ENCODE results near the gene CDH8.

Gene CDH8

GRCh38 chr16:61831351-61831917, 204.8 kb downstream of the CDH8 start:
- CTCF ChIA-PET = interaction anchor here (0.6 kb wide), 1 partner anchor 39 kb away, joined by 7 read pairs; no protein-coding TSS in a partner anchor
- H3K27ac ChIP-seq = no peak overlapping the region
- TF ChIP-seq CTCF (conservative IDR thresholded peaks at IDR 0.05; ENCODE audit: low read depth) = no peak
- POLR2A ChIA-PET (ENCODE audit: low non-redundant PET) = no interaction called here
- no peak for DNase-seq (ENCODE audit: low spot score)

- no peak for DNase-seq (ENCODE audit: low spot score)
- POLR2A ChIA-PET (ENCODE audit: low non-redundant PET) = no interaction called here
- TF ChIP-seq CTCF (conservative IDR thresholded peaks at IDR 0.05; ENCODE audit: low read depth) = no peak
- no peak overlapping the region for H3K27ac ChIP-seq
- CTCF ChIA-PET = no interaction called here
Observed at GRCh38 chr16:61829631-61830030, 206.6 kb downstream of the CDH8 start.

GRCh38 chr16:61823326-61823725, 212.9 kb downstream of the CDH8 start:
- no peak overlapping the region for H3K27ac ChIP-seq
- no peak for DNase-seq (ENCODE audit: low spot score)
- POLR2A ChIA-PET (ENCODE audit: low non-redundant PET) = no interaction called here
- CTCF ChIA-PET = interaction anchor here (0.6 kb wide), 1 partner anchor 734 kb away, joined by 3 read pairs; no protein-coding TSS in a partner anchor
- no peak for TF ChIP-seq CTCF (conservative IDR thresholded peaks at IDR 0.05; ENCODE audit: low read depth)

GRCh38 chr16:61820820-61821219, 215.4 kb downstream of the CDH8 start:
- POLR2A ChIA-PET (ENCODE audit: low non-redundant PET) = no interaction called here
- CTCF ChIA-PET = no interaction called here

GRCh38 chr16:61820398-61820797, 215.8 kb downstream of the CDH8 start:
- H3K27ac ChIP-seq = no peak overlapping the region
- TF ChIP-seq CTCF (conservative IDR thresholded peaks at IDR 0.05; ENCODE audit: low read depth) = no peak
- CTCF ChIA-PET = no interaction called here
- POLR2A ChIA-PET (ENCODE audit: low non-redundant PET) = no interaction called here
- peak; percentile 3 for DNase-seq (ENCODE audit: low spot score)

More at GRCh38 chr16:61820820-61821219, 215.4 kb downstream of the CDH8 start:
- no peak for DNase-seq (ENCODE audit: low spot score)
- H3K27ac ChIP-seq = no peak overlapping the region
- TF ChIP-seq CTCF (conservative IDR thresholded peaks at IDR 0.05; ENCODE audit: low read depth) = no peak

GRCh38 chr16:61818850-61819249, 217.4 kb downstream of the CDH8 start:
- H3K27ac ChIP-seq = no peak overlapping the region
- ChIA-PET CTCF (interaction anchor here (0.6 kb wide), 1 partner anchor 187 kb away, joined by 3 read pairs; no protein-coding TSS in a partner anchor), POLR2A (ENCODE audit: low non-redundant PET) (no interaction called here)
- TF ChIP-seq CTCF (conservative IDR thresholded peaks at IDR 0.05; ENCODE audit: low read depth) = no peak
- no peak for DNase-seq (ENCODE audit: low spot score)

Data from RWPE1 (cell line).